DND-41 (cell line): ENCODE measurements around the gene GNAT1.

Source experiments
- ATAC-seq: fragments of 200-7000 bp; cut with Tn5 transposase; 3 replicates; pipeline ENCODE4 v1.9.1; 2021; ENCODE audit warnings: low read depth; ENCODE audit not compliant: insufficient read depth
- DNase-seq: peaks from one replicate; pipeline ENCODE4 v3.0.0-alpha.2; 2020
- H2AFZ ChIP-seq: 2 replicates; pipeline ENCODE4 v1.6.0; 2012; ENCODE audit warnings: low read depth, low read length
- H3K27ac ChIP-seq: 2 replicates; pipeline ENCODE4 v1.5.1; 2012; ENCODE audit warnings: low read length, inconsistent platforms
- H3K27me3 ChIP-seq: fragments of 200-600 bp; sonication (generic); 2 replicates; pipeline ENCODE4 v1.6.0; 2012; ENCODE audit warnings: low read length, mild to moderate bottlenecking, inconsistent platforms; ENCODE audit not compliant: insufficient read depth, poor library complexity
- H3K36me3 ChIP-seq: 2 replicates; pipeline ENCODE4 v1.5.1; 2012; ENCODE audit warnings: low read length, inconsistent platforms; ENCODE audit not compliant: insufficient read depth
- H3K4me1 ChIP-seq: 2 replicates; pipeline ENCODE4 v1.5.1; 2012; ENCODE audit warnings: mild to moderate bottlenecking, low read length; ENCODE audit not compliant: insufficient read depth
- H3K4me2 ChIP-seq: 2 replicates; pipeline ENCODE4 v1.6.0; 2012; ENCODE audit warnings: mild to moderate bottlenecking, moderate library complexity, low read length, inconsistent platforms; ENCODE audit not compliant: insufficient read depth
- H3K4me3 ChIP-seq, 2 experiments: fragments of 200-600 bp in 1 of 2; shearing (Covaris generic) in 1 of 2; 2 replicates each; pipeline ENCODE4 v1.5.1; 2012 to 2016; ENCODE audit warnings: inconsistent platforms in 2 of 2, low read length in 2 of 2, mild to moderate bottlenecking in 2 of 2, low read depth in 1 of 2, moderate library complexity in 1 of 2
- H3K79me2 ChIP-seq: 2 replicates; pipeline ENCODE4 v1.6.0; 2012; ENCODE audit warnings: low read length, inconsistent platforms; ENCODE audit not compliant: insufficient read depth
- H3K9ac ChIP-seq: 2 replicates; pipeline ENCODE4 v1.6.0; 2012; ENCODE audit warnings: low read depth, mild to moderate bottlenecking, inconsistent platforms, low read length, moderate library complexity
- H3K9me3 ChIP-seq: 2 replicates; pipeline ENCODE4 v1.5.1; 2012; ENCODE audit warnings: low read length, moderate library complexity, mild to moderate bottlenecking, inconsistent platforms; ENCODE audit not compliant: insufficient read depth, severe bottlenecking
- H4K20me1 ChIP-seq: 2 replicates; pipeline ENCODE4 v1.6.0; 2012; ENCODE audit warnings: low read length; ENCODE audit not compliant: insufficient read depth
- EZH2 ChIP-seq: IDR thresholded peaks from 3 replicates; pipeline ENCODE4 v1.6.1; 2012; ENCODE audit warnings: borderline replicate concordance, low read depth, mild to moderate bottlenecking, moderate library complexity, low read length, inconsistent platforms; ENCODE audit not compliant: severe bottlenecking
- TF ChIP-seq, protein P1 (sequence below): IDR thresholded peaks from 2 replicates; pipeline ENCODE4 v1.5.1; 2012; ENCODE audit warnings: borderline replicate concordance, low read length, moderate library complexity, mild to moderate bottlenecking; ENCODE audit not compliant: poor library complexity, severe bottlenecking; ENCODE audit errors: extremely low read depth

The GNAT1 gene

DNA sequence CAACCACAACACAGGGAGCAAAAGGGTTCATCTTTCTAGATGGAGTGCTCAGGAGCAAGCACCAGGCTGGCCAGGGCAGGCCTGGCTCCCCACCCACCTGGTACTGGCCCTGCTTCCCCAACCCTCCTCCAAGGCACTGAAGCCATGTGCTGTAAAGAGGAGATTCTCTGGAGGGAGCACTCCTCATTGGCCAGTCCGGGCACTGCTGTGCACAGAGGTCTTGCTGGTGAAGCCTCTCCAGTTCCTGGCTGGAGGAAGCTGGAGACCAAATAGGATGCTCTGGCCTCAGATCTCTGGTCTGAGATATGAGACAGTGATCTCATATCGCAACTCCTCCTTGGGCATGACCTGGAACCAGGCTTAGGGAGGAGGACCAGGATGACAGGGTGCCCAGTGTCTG, 44.0 kb upstream of the GNAT1 start:
- no peak overlapping the region for H3K4me2 ChIP-seq
- ATAC-seq (no peak), DNase-seq (no peak)
- no peak overlapping the region for H3K27ac ChIP-seq
- no peaks in the 10 kb centered on the region for H3K36me3 ChIP-seq
- H2AFZ ChIP-seq: no peak overlapping the region
- H4K20me1 ChIP-seq: no peaks in the 10 kb centered on the region
- no peaks in the 10 kb centered on the region for H3K9me3 ChIP-seq
- H3K27me3 ChIP-seq: no peaks in the 10 kb centered on the region
- H3K4me3 ChIP-seq: no peak overlapping the region
- H3K9ac ChIP-seq: no peak overlapping the region
- no peaks in the 10 kb centered on the region for H3K4me1 ChIP-seq
- H3K79me2 ChIP-seq: no peaks in the 10 kb centered on the region
- no peak for TF ChIP-seq EZH2
- TF ChIP-seq, protein P1, sequence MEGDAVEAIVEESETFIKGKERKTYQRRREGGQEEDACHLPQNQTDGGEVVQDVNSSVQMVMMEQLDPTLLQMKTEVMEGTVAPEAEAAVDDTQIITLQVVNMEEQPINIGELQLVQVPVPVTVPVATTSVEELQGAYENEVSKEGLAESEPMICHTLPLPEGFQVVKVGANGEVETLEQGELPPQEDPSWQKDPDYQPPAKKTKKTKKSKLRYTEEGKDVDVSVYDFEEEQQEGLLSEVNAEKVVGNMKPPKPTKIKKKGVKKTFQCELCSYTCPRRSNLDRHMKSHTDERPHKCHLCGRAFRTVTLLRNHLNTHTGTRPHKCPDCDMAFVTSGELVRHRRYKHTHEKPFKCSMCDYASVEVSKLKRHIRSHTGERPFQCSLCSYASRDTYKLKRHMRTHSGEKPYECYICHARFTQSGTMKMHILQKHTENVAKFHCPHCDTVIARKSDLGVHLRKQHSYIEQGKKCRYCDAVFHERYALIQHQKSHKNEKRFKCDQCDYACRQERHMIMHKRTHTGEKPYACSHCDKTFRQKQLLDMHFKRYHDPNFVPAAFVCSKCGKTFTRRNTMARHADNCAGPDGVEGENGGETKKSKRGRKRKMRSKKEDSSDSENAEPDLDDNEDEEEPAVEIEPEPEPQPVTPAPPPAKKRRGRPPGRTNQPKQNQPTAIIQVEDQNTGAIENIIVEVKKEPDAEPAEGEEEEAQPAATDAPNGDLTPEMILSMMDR: no peak

DNA sequence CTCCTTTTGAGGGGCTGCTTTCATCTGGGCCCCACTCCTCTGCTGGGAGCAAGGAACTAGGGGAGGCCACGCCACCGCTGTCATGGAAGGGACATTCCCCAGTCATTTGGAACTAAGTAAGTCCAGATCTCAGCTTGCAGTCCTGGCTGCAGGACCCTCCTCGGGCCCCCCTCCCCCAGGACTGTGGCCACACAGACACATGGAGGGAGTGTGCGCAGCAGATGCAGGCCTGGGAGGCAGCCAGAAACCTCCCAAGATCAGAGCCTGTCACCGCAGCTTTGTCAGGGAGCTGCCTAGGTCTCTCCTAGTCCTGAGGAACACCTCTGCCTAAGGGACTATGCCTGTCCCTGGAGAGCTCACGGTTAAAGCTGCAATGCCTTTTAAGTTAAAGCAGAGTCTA, 43.5 kb upstream of the GNAT1 start:
- Histone ChIP-seq H3K4me1 (no peaks in the 10 kb centered on the region), H3K27me3 (no peaks in the 10 kb centered on the region), H3K9ac (no peak overlapping the region), H3K27ac (no peak overlapping the region), H3K9me3 (no peaks in the 10 kb centered on the region), H3K4me2 (no peak overlapping the region), H3K4me3 (no peak overlapping the region), H3K36me3 (no peaks in the 10 kb centered on the region), H2AFZ (no peak overlapping the region), H3K79me2 (no peaks in the 10 kb centered on the region), H4K20me1 (no peaks in the 10 kb centered on the region)
- DNase-seq: no peak
- ATAC-seq: 0 out of 3 replicates have a peak, but pooled peaks have one; percentile 19
- TF ChIP-seq, protein P1: no peak
- TF ChIP-seq EZH2: no peak

DNA sequence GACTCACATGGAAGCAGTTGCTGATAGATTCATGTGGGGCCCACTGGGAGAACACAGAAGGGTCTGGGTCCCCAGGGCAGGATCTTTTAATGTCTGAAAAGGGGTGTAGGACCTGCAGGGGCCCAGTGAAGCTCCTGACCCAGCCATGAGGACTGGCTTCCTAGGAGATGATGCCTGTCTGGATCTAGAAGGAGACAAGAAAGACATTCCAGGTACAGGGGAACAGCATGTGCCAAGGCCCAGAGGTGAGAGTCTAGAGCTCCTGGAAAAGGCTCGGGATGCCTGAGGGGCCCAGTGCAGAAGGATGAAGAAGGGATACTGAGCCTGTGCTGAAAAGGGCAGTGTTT, 41.0 kb upstream of the GNAT1 start:
- Histone ChIP-seq H2AFZ (no peak overlapping the region), H4K20me1 (no peaks in the 10 kb centered on the region), H3K4me3 (no peak overlapping the region), H3K4me2 (no peak overlapping the region), H3K79me2 (no peaks in the 10 kb centered on the region), H3K27ac (no peak overlapping the region), H3K9ac (no peak overlapping the region), H3K36me3 (no peaks in the 10 kb centered on the region), H3K4me1 (no peaks in the 10 kb centered on the region), H3K9me3 (no peaks in the 10 kb centered on the region), H3K27me3 (no peaks in the 10 kb centered on the region)
- ATAC-seq: no peak
- DNase-seq: no peak
- TF ChIP-seq EZH2: no peak
- TF ChIP-seq, protein P1: no peak

DNA sequence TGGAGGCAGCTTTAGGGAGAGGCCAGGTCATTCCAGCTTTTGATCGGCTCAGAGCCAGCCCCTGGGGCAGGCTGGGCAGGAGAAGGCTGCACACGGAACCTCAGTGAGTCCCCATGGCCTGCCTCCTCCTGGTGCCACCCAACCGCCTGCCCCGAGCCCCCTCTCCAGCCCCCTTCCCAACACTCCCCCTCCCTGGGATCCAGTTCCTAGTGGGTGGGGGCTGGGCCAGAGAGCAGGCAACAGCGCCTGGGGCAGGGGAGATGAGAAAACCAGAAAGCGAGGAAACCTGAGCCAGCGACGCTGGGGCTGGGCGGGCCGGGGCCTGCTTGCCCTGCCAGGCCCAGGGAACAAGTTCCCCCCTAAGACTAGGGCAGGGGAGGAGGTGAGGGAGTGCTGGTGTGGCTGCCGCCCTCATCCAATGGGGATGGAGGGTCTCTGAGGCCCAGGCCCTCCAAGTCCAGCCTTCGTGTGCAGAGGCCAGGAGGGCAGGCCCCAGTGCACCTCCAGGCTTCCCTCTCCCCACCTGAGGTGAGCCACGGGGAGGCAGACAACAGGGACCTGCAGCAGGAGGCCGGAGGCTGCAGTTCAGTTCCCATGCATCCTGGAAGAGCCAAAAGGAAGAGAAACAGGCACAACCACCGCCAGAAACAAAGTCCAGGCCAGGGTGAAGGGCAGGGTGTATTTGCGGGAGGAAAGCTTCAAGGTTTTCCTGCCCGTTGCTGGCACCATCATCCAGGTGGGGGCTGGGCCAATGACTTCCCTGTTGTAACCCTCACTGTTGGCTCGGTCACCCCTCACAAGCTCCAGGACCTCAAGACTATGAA, 40.3 kb upstream of the GNAT1 start:
- H3K79me2 ChIP-seq: no peaks in the 10 kb centered on the region
- no peaks in the 10 kb centered on the region for H3K36me3 ChIP-seq
- H3K4me2 ChIP-seq: no peak overlapping the region
- TF ChIP-seq EZH2: no peak
- TF ChIP-seq, protein P1: no peak
- no peaks in the 10 kb centered on the region for H3K9me3 ChIP-seq
- no peak overlapping the region for H2AFZ ChIP-seq
- H3K9ac ChIP-seq: no peak overlapping the region
- H3K4me1 ChIP-seq: no peaks in the 10 kb centered on the region
- no peak for DNase-seq
- H3K27me3 ChIP-seq: no peaks in the 10 kb centered on the region
- no peak overlapping the region for H3K27ac ChIP-seq
- H4K20me1 ChIP-seq: no peaks in the 10 kb centered on the region
- H3K4me3 ChIP-seq: no peak overlapping the region
- ATAC-seq: no peak
